Breast epithelium (tissue), 4 donors: ENCODE data around the gene NDUFB10. TPM values are rescaled to one million over a fixed set of nuclear protein-coding genes. Genes with fewer than 3 reads are reported as not detected.

Experiments used
- DNase-seq, 2 donors: peaks; one replicate each; pipeline ENCODE4 v3.0.0-alpha.2; 2019; ENCODE audit warnings: low spot score in 2 of 2
- H3K27ac ChIP-seq, 2 donors: fragments of 200-600 bp; sonication (generic) in 1 of 2; one replicate each; pipeline ENCODE4 v1.5.1; 2016 to 2019; ENCODE audit warnings: mild to moderate bottlenecking in 1 of 2
- H3K27me3 ChIP-seq, 2 donors: fragments of 200-600 bp; sonication (generic) in 1 of 2; one replicate each; pipeline versions ENCODE4 v1.5.1 to v1.6.0; 2017 to 2019; ENCODE audit warnings: control low read depth in 1 of 2, mild to moderate bottlenecking in 1 of 2
- H3K36me3 ChIP-seq: fragments of 200-600 bp; one replicate; pipeline ENCODE4 v1.5.1; 2019
- H3K4me1 ChIP-seq, 2 donors: fragments of 200-600 bp; sonication (generic); one replicate each; pipeline ENCODE4 v1.5.1; 2016 to 2019; ENCODE audit warnings: control low read depth in 1 of 2
- H3K4me3 ChIP-seq, 3 donors: fragments of 200-600 bp; sonication (generic); 1 replicate in 2 of 3; 2 replicates in 1 of 3; pipeline ENCODE4 v1.5.1; 2016 to 2019; ENCODE audit warnings: mild to moderate bottlenecking in 3 of 3, moderate library complexity in 2 of 3
- H3K9me3 ChIP-seq, 2 donors: fragments of 200-600 bp; sonication (generic) in 1 of 2; one replicate each; pipeline ENCODE4 v1.5.1; 2016 to 2019; ENCODE audit warnings: control low read depth in 1 of 2
- POLR2A ChIP-seq: fragments of 450-650 bp; IDR thresholded peaks from one replicate; pipeline ENCODE4 v1.6.1; 2016; ENCODE audit warnings: antibody characterized with exemption, mild to moderate bottlenecking, moderate library complexity
- POLR2AphosphoS5 ChIP-seq, 3 donors: sonication (generic); formaldehyde crosslinking; IDR thresholded peaks; one replicate each; pipeline ENCODE4 v1.6.1; 2017; ENCODE audit warnings: antibody characterized with exemption in 3 of 3
- intact Hi-C: fragments of 100-400 bp; cut with DNase I; formaldehyde crosslinking; loops from one replicate; pipeline ENCODE4 v1.15.1; 2023; ENCODE audit warnings: low total_unique reads
- total RNA-seq, 3 donors: library from RNA; depleted of rRNA; stranded (reverse); fragments of >200 nt; gene quantifications; one replicate each; pipeline ENCODE4 v1.1.0, GENCODE V29; 2016
- TF ChIP-seq, protein P1 (sequence below), 3 donors: fragments of 450-650 bp; IDR thresholded peaks; one replicate each; pipeline ENCODE4 v1.5.1; 2016 to 2017; ENCODE audit warnings: antibody characterized with exemption in 3 of 3, mild to moderate bottlenecking in 3 of 3, moderate library complexity in 3 of 3

NDUFB10 gene
- total RNA-seq, 3 donors from 2014 or later = 114 to 233 (median 144) TPM

DNA sequence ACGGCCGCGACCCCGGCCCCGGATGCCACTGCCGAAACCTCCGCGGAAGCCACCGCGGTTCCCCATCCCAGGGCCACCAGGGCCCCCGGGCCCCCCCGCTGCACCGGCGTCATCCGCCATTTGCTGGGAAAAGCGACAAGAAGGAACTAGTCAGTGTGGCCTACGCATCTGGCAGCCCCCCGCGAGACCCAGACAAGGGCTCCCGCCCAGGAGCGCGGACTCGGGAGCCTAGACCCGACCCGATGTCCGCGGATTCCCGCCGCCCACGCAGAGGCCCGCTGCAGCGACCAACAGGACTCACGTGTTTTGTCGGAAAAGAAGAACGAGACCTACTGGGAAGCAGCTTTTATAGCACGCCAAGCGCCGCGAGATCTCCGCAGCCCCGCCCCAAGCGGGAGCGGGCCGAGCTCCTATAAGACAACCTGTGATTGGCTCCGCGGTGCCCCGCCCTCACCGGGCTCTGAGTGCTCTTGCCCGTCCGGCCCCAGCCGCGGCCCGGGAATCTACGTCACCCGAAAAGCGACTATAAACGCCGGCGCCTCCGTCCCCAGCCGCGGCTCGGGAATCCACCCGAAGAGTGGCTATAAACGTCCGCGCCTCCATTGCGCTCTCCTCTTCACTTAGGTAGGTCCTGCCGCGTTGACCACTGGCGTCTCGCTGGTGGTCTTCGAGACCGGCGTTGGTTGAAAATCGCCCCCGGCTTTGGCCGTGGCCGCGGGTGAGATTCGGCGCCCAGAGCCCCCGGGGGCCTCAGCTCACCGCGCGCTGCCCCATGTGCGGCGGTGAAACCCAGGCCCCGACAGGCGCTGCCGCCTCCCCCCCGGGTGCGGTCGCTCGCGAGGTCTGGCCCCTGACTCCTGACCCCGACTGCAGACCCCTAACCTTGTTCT lies 5.4 kb downstream of the NDUFB10 start, which contains the start of gene RPS2:
TSS of gene RPS2 (minus strand) at position 321 of the 890 bp plus-strand sequence. CDS start at position 120, 201 bp downstream.
- H3K4me3 ChIP-seq = peak within 1 kb of the TSS; percentile 91 to 95 (median 94)
- H3K4me1 ChIP-seq = peaks cover 3 to 16% of the 10 kb centered on the region in 2 donors
- TF ChIP-seq, protein P1, sequence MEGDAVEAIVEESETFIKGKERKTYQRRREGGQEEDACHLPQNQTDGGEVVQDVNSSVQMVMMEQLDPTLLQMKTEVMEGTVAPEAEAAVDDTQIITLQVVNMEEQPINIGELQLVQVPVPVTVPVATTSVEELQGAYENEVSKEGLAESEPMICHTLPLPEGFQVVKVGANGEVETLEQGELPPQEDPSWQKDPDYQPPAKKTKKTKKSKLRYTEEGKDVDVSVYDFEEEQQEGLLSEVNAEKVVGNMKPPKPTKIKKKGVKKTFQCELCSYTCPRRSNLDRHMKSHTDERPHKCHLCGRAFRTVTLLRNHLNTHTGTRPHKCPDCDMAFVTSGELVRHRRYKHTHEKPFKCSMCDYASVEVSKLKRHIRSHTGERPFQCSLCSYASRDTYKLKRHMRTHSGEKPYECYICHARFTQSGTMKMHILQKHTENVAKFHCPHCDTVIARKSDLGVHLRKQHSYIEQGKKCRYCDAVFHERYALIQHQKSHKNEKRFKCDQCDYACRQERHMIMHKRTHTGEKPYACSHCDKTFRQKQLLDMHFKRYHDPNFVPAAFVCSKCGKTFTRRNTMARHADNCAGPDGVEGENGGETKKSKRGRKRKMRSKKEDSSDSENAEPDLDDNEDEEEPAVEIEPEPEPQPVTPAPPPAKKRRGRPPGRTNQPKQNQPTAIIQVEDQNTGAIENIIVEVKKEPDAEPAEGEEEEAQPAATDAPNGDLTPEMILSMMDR (IDR thresholded peaks at IDR 0.05) = peak in 1 of 3 donors; percentile 21
- TF ChIP-seq POLR2A = peak; percentile 97
- TF ChIP-seq POLR2AphosphoS5 (IDR thresholded peaks at IDR 0.05) = peak; percentile 99 to 100 (median 100)
- intact Hi-C loops = no loop called here
- H3K9me3 ChIP-seq = no peaks in the 10 kb centered on the region
- DNase-seq = peak; percentile 99
- H3K27me3 ChIP-seq = no peaks in the 10 kb centered on the region
- H3K27ac ChIP-seq = peak within 1 kb of the TSS; percentile 98 to 99
- no peaks in the 10 kb centered on the region for H3K36me3 ChIP-seq

DNA sequence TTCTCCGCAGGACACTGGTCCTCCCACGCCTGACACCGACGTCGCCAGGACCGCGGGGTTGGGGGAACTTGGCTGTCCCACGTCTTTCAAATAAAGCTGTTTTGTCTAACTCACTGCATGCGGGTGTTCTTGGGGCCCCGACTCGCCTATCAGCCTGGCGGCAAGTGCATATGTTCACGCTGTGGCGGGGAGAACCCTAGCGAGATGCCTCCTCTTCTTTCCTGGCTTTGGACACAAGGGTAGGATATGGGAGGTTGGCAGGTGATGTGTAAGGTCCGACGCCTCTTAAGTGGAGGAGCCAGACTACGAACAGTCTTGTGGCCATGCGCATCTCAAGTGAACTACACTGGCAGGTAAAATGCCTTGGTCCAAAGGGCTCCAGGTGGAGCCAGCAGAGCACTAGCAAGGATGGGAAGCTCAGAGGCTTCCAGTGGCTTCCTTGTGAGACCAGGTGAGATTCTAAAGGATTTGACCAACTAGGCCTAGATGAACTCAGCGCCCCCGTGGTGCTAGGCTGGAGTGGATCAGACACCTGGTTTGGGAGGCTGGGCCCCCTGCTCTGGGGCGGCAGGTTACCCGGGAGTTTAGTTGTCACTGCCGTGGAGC lies 6.2 kb downstream of the NDUFB10 start:
- Histone ChIP-seq H3K36me3 (no peaks in the 10 kb centered on the region), H3K27me3 (no peaks in the 10 kb centered on the region), H3K4me1 (peaks cover 3 to 12% of the 10 kb centered on the region in 2 donors), H3K4me3 (peak overlapping the region; percentile 91 to 95 (median 94)), H3K27ac (peak overlapping the region; percentile 98 to 99), H3K9me3 (no peaks in the 10 kb centered on the region)
- no peak for DNase-seq
- TF ChIP-seq POLR2AphosphoS5 (IDR thresholded peaks at IDR 0.05) (no peak), POLR2A (no peak)
- TF ChIP-seq, protein P1 (IDR thresholded peaks at IDR 0.05) = peak in 1 of 3 donors; percentile 4
- intact Hi-C loops = no loop called here

DNA sequence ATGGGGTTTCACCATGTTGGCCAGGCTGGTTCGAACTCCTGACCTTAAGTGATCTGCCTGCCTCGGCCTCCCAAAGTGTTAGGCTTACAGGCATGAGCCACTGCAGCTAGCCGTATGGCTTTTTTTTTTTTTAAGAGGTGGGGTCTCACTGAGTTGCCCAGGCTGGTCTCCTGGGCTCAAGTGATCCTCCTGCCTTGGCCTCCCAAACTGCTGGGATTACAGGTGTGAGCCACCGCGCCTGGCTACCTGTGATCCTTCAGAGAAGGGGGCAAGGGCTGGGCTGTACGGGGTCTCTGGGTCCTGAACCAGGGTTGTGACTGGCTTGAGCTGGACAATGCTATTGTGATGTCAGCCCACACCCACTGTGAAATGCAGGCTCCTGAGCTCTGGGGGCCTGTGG lies 7.1 kb downstream of the NDUFB10 start, which contains the start of gene RNF151:
TSS of gene RNF151 (plus strand) at position 397 of the 400 bp plus-strand sequence. CDS start 26 bp downstream, outside the sequence.
- DNase-seq = no peak
- H3K27ac ChIP-seq = peak within 1 kb of the TSS; percentile 98 to 99
- H3K4me1 ChIP-seq = peaks cover 3 to 10% of the 10 kb centered on the region in 2 donors
- no peak for TF ChIP-seq POLR2A
- H3K36me3 ChIP-seq = no peaks in the 10 kb centered on the region
- peak within 1 kb of the TSS; percentile 91 to 95 (median 94) for H3K4me3 ChIP-seq
- H3K27me3 ChIP-seq = no peaks in the 10 kb centered on the region
- intact Hi-C loops = no loop called here
- no peaks in the 10 kb centered on the region for H3K9me3 ChIP-seq

DNA sequence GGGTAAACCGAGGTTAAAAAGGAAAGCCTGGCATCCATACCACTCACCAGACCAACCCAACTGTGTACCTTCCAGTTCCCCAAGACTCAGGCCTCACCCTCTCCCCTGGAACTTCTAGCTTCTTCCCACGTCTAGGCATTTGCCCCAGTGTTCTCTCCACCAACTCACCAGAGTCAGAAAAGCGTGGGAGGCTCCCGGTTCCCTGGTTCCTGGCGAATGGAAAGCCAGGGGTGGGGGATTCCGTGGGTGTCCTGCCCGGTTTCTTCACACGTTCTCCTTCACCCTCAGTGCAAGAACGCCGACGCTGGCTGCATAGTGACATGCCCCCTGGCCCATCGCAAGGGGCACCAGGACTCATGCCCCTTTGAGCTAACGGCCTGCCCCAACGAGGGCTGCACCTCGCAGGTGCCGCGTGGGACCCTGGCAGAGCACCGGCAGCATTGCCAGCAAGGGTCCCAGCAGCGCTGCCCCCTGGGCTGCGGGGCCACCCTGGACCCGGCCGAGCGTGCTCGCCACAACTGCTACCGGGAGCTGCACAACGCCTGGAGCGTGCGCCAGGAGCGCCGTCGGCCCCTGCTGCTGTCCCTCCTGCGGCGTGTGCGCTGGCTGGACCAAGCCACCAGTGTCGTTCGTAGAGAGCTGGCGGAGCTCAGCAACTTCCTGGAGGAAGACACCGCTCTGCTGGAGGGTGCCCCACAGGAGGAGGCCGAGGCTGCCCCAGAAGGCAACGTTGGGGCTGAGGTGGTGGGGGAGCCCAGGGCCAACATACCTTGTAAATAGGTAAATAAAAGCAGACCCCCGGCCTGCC lies 9.0 kb downstream of the NDUFB10 start:
- Histone ChIP-seq H3K4me3 (no peak overlapping the region), H3K27me3 (no peaks in the 10 kb centered on the region), H3K36me3 (no peaks in the 10 kb centered on the region), H3K27ac (no peak overlapping the region), H3K4me1 (peaks cover 13 to 19% of the 10 kb centered on the region in 2 donors), H3K9me3 (no peaks in the 10 kb centered on the region)
- TF ChIP-seq POLR2A (no peak), POLR2AphosphoS5 (IDR thresholded peaks at IDR 0.05) (no peak)
- TF ChIP-seq, protein P1 (IDR thresholded peaks at IDR 0.05) = no peak
- intact Hi-C loops = no loop called here
- DNase-seq = no peak
